Left kidney (tissue), 2 donors: Measurements from ENCODE around the gene MAST1. TPM values are rescaled to one million over a fixed set of nuclear protein-coding genes. Genes with fewer than 3 reads are reported as not detected.
A peak's percentile ranks its signal among the peaks of the same experiment; 100 is the strongest.
"Not testable (repeated sequence)": the region's sequence is repeated elsewhere in the genome, so short reads cannot be mapped to it uniquely, and the experiment has no call there.

Experiments
- DNase-seq: peaks from one replicate; pipeline ENCODE4 v3.0.0-alpha.2; 2013
- polyA plus RNA-seq: library from polyadenylated mRNA; unstranded; fragments of 120-200 nt; gene quantifications from one replicate; pipeline ENCODE4 v1.2.1, GENCODE V29; 2013; ENCODE audit not compliant: insufficient read length

Gene MAST1
- polyA plus RNA-seq, 1 donor, result 1.0 TPM

DNA sequence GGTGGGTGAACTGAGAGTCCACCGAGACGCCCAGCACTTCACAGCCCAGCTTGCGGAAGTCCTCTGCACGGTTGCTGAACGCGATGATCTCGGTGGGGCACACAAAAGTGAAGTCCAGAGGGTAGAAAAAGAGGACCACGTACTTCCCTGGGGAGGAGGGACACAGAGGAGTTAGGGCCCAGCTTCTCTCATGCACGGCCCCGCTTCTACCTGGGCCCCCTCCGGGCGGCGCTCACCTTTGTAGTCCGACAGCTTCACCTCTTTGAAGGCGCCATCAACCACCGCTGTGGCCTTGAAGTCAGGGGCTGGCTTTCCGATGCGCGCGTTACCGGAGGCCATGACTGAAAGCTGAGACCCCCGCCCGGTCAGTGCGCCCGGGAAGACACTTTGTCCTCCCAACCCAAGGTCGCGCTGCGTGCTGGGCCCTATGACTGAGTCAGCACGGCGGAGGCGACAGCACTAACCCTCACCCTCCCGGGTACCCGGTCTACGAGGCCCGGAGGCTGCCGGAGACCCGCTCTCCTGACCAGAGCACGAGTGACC lies 37.3 kb upstream of the MAST1 start:
- DNase-seq, result no peak

DNA sequence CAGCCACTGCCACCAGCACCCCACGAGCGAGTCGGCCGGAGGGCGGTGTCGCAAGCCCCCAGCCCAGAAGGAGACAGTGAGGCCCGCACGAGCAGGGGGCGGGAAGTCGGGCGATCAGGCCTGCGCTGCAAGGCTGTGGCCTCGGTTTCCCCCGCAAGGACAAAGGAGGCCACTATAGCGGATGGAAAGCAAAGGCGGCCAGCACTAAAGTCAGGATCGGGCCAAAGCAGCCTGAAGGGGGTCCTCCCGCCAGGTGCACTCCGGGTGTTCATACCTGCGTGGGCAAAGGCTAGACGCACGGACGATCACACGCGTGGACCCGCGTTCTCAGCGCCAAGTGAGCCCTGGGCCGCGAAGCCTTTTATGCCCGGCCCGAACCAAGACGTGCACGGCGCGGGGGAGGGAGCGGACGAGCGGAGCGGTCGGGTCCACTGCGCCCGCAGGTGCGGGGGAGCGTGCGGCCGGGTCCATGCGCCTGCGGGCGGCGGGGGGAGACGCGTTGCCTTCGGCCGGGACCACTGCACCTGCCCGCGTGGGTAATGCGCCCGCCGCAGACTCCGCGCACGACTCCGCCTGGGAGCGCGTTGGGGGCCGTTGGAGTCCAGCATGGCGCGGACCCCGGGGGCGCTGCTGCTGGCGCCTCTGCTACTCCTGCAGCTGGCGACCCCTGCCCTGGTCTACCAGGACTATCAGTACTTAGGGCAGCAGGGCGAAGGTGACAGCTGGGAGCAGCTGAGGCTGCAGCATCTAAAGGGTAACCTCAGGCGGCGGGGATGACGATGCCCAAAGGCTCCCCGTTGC lies 36.6 kb upstream of the MAST1 start, which contains the start of the genes PRDX2 and THSD8:
PRDX2 (minus strand) TSS at position 335 of the 801 bp plus-strand sequence. CDS start 539 bp downstream, outside the sequence.
THSD8 (plus strand) TSS at position 604 of the 801 bp plus-strand sequence; CDS start at position 607, 3 bp downstream.
- DNase-seq, result peak; percentile 81

DNA sequence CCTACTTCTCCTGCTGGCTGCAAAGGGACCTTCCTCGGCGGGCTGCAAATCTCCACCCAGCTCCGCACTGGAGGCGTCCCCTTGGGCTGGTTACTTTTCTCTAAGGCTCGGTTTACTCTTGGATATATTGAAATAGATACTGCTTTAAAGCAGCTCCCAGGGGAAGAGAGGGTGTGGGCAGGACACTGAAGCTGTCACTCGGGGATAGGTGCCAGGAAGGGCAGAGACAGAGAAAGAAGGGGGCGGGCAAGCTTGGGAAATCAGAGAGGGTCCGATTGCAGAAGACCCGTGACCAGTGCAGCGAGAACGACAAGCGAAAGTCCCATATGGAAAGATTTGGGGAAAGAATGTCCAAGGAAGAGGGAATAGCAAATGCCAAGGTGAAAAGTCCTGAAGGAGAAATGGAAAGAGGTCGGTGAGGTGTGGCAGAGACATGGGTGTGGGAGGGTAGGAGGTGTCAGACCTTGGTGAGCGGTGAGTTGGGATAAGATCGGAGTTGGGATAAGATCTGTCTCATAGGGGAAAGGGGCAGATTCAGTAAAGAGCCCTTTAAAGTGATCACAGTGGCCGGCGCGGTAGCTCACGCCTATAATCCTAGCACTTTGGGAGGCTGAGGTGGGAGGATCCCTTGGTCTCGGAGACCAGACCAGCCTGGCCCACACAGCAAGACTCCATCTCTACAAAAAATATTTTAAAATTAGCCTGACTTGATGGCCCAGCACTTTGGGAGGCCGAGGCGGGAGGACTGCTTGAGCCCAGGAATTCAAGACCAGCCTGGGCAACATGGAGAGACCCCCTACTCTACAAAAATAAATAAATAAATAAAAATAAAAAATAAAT lies 35.8 kb upstream of the MAST1 start:
- DNase-seq, result no peak

DNA sequence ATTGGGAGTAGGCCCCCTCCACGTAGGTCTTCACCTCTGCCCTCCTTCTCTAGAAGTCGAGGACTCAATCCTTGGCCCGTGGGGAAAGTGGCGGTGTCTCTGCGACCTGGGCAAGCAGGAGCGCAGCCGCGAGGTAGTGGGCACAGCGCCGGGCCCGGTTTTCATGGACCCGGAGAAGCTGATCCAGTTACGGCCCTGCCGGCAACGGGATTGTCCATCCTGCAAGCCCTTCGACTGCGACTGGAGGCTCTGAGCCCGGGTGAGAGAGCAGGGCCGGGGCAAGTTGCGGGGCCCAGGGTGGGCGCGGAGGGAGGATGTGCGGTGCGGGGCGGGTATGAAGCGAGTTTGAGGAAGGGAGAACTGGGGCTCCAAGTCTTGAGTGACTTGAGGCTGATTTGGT lies 34.3 kb upstream of the MAST1 start:
- no peak for DNase-seq

DNA sequence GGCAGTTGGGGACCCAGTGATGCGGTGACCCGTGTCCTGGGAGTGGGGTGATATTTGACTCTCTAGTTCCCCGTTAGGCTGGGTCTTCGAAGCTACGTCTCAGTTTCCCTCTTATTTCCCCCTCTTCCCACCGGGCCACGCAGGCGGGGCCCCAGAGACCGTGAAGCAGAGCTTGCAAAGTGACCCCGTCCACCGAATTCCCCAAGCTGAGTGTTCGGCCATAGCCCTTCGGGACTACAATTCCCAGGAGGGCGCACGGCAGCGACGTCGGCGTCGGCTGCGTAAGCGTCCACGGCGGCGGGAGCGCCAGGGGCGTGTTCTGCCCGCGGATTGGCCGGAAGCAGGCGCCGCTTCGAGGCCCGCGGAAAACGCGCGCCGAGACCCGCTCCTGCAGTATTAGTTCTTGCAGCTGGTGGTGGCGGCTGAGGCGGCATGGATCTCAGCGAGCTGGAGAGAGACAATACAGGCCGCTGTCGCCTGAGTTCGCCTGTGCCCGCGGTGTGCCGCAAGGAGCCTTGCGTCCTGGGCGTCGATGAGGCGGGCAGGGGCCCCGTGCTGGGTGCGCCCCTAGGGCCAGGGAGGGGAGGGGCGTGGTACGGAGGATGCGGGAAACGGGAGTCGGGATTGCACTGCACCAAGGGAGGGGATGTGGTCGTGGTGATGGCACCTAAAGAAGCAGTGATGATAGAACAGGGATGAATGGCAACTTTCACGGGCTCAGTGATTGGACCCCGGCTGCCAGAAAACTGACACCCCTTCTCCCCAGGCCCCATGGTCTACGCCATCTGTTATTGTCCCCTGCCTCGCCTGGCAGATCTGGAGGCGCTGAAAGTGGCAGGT lies 31.9 kb upstream of the MAST1 start, which contains the start of gene RNASEH2A:
RNASEH2A (plus strand) TSS at position 343 of the 840 bp plus-strand sequence; CDS start at position 433, 90 bp downstream.
- peak; percentile 89 for DNase-seq

DNA sequence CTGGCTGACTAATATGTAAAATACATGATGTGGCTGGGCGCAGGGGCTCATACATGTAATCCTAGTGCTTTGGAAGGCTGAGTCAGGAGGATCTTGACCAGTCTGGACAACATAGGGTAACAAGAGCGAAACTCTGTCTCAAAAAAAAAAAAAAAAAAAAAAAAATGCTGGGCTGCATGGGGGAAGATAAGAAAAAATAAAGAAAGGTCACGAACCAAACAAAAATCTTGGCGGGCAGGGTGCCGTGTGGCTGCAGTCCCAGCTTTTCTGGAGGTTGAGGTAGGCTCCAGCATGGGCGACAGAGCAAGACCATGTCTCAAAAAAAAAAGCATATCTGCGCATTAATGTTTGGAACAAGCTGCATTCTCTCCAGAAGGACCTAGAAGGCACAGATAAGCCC lies 23.2 kb upstream of the MAST1 start:
- DNase-seq, result no peak

DNA sequence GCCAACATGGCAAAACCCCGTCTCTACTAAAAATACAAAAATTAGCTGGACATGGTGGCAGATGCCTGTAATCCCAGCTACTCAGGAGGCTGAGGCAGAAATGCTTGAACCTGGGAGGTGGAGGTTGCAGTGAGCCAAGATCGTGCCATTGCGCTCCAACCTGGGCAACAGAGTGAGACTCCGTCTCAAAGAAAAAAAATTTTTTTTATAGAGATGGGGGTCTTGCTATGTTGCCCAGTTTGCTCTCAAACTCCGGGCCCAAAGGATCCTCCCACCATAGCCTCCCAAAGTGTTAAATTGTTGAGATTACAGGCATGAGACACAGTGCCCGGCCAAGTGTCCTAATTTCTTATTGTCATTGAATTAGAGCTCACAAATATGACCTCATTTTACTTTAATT lies 21.1 kb upstream of the MAST1 start:
- DNase-seq, result not testable (repeated sequence)

DNA sequence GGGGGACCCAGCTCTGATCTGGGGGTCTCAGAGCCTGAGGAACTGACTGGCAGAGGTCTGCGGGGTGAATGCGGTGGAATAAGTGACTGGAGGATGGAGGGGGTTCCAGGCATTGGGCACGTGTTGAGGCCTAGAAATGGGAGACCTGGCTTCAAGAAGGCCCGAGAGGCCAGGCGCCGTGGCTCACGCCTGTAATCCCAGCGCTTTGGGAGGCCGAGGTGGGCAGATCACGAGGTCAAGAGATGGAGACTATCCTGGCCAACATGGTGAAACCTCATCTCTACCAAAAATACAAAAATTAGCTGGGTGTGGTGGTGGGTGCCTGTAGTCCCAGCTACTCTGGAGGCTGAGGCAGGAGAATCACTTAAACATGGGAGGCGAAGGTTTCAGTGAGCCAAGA lies 20.5 kb upstream of the MAST1 start:
- DNase-seq, result not testable (repeated sequence)

DNA sequence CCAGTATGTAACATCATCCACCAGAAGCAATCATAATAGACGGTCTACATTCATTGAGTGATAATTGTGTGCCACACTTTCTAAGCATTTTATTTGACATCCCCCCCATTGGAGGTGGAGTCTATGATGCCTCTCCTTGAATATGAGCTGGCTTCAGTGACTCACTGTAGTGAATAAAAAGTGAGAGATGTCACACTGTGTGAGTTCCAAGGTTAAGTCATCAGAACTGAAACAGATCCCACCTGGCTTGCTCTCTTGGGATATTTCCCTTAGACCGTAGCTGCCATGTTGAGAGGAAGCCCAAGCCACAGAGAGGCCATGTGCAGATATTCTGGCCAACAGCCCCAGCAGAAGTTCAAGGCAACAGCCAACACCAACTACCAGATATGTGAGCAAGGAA lies 16.6 kb upstream of the MAST1 start:
- DNase-seq, result no peak

DNA sequence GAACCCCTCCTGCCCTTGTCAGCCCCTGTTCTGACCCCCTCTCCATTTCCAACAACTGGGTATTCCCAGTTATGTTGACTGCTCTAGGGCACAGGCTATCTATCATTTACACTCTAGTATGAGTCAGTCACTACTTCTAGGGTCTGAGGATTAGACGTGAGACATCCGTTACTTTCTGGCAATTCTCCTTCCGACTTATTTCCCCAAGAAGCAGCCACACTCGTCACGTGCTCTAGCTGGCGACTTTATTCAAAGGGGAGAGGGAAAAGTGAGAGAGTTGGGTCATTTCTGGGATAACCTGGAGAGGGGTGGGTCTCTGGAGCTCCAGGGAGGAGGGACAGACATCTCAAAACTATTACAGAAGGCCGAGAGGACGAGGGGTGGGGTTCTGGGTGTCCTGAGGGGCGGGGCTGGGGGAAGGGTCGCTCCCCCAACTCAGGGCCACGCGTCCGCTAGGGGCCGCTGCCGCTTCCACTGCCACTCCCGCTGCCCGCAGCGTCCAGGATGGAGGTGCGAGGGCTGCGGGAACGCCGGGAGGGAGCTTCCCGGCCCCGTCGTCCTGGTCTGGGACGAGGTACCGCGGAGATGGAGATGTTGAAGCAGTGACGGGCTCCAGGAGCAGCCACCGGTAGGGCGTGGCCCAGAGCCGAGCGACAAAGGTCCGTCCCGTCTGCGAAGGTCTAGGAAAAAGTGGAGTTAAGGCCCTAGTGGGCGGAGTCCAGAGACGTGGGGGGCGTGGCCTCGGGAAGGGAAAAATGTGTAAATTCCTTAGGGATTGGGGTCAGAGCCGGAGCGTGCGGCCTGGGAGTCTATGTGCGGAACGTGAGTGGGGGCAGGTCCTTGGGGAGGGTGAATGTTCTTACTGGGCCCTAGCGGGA lies 12.8 kb upstream of the MAST1 start:
- no peak for DNase-seq

DNA sequence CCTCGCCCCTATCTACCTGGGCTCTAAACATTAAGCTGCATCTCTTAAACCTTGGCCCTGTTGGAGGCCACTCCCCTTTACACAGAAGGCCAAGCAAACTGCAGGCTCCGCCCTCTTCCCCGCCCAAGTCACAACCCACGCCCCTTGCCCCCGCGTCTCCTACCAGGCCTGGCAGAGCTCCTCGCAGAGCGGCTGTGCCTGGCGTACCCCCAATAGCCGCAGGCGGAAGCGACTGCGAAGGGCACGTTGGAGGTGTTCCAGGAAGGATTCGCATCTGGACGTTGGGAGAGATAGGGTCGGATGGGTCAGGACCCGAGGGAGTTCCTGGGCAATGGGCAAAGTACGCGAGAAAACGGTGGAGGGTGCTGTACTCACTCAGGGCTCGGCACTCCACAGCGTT lies 9.8 kb upstream of the MAST1 start:
- no peak for DNase-seq

DNA sequence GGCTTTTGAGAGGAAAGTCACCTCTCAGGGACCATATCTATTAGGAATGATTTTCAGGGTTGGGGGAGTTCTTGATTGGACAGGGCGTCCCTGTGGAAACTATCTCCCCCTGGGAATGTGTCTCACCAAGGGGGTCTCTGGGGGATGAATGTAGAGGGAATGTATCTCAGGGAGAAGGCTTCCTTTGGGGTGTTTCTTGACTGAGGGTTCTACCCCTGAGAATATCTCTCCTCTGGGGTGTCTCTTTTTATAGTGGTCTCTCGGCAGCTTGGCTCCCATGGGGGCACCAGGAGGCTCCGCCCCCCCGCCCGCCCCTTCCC lies 4.9 kb upstream of the MAST1 start:
- no peak for DNase-seq

DNA sequence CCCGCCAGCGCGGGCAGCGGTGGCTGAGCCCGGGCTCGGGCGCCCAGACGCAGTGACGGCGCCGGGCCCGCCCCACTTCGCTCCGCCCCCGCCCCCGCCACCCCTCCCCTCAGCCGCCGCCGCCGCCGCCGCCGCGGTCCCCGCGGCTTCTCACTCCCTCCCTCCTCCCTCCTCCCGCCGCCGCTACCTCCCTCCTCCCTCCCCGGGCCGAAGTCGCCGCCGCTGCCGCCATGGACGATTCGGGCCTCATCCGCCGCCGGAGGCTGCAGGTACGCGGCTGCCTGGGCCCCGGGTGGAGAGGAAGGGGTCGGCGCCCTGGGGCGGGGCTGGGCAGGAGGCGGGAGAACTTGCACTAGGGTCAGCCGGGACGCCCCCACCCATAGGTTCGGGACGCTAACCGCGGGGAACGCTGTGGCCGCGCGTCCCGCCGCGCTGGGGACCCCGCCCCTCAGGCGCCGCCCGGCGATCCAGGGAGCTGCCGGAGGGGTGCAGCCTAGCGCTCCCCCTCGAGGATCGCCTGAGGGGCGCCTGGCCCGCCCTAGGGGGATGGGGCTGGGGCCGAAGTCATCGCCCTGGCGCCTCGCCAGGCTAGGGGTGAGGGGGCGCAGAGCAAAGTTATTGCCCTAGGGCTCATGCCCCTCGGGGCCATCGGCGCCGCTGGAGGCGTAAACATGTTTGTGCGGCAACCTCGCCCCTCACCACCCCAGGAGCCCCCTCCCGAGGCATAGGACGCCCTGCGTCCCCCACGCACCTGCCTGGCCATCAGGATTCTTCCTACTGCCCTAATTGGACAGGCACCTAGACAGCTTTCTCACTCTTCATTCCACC lies 4.4 kb upstream of the MAST1 start:
- DNase-seq, result no peak

DNA sequence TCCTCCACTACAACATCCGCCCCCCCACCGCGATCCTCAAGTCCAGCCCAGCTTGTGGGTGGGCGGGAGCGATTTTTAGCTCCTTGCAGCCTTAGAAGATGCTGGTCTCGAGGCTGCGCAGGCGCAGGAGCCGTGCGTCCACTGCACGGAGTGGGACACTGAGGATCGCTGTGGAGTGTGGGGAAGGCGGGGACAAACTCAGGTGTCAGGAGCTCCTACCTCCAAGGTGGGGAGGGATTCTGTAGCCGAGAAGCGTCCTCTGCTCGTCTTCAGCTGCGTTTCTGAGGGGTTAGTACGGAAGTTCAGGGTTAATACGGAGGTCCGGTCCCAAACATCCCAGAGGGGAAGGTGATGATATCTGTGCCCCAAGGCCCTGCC lies 3.8 kb upstream of the MAST1 start, which contains the start of gene RTBDN:
RTBDN (minus strand) TSS at position 14 of the 378 bp plus-strand sequence. CDS start 4,600 bp downstream, outside the sequence.
- DNase-seq, result no peak

DNA sequence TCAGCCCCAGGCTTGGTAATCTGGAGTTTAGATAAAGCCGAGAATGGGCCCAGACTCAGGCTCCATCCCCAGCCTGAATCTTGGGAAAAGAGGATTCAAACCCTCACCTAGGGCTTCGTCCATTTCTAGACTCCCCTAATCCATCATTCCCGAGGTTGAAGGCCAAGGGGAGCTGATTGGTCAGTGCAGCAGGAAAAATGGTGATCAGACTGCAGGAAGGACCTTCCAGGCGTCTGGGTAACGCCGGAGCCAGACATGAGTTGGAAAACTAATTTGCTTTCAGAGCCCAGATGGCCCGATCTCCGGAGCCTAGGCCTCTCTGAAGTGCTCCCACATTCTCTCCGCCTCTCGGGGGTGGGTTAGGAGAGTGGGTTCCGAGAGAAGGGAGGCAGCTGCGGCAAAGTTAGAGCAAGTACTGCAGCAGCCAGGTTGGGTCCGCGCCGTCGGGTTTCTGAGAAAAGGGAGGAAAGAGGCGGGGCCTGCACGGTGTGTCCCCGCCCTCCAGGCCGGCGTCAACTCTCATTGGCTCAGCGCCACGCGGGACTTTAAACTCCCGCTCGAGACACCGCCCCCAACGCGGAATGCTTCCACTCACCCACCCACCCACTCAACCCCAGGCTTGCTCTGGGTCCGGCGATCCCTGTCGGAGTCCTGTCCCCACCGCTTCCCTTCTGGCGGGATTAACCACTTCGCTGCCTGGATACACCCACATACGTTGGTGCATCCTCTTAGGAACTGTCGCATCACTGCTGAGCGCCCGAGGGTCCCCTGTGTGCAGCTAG lies 3.1 kb upstream of the MAST1 start:
- DNase-seq, result no peak

DNA sequence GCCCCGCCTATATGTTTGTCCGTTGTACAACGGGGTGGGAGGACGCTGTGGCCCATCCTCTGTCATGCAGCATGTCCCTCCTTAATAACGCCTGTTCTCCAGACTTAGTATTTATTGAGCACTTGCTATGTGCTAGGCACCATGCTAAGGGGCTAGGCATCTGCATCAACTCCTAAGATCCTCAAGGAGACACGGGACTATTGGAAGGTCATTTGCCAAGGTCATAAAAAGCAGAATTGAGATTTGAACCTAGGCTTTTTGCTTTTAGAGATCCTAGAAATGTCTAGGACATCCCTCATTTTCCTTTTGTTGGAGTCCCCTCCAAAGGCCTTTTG lies 1.8 kb upstream of the MAST1 start:
- no peak for DNase-seq

DNA sequence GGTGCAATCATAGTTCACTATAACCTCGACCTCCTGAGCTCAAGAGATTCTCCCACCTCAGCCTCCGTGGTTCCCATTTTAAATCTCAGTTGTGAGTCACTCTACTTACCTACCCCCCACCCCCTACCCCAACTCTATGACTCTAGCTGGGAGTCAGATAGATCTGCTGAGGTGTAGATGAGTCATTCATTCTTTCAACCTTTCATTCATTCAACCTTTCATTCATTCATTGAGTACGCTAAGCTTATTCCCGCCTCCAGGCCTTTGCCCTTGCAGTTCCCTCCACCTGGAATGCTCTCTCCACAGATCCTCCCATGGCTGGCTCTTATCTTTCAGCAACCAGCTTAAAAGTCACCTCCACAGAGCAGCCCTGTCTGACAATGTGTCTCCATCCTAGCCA lies 1.1 kb upstream of the MAST1 start:
- no peak for DNase-seq

DNA sequence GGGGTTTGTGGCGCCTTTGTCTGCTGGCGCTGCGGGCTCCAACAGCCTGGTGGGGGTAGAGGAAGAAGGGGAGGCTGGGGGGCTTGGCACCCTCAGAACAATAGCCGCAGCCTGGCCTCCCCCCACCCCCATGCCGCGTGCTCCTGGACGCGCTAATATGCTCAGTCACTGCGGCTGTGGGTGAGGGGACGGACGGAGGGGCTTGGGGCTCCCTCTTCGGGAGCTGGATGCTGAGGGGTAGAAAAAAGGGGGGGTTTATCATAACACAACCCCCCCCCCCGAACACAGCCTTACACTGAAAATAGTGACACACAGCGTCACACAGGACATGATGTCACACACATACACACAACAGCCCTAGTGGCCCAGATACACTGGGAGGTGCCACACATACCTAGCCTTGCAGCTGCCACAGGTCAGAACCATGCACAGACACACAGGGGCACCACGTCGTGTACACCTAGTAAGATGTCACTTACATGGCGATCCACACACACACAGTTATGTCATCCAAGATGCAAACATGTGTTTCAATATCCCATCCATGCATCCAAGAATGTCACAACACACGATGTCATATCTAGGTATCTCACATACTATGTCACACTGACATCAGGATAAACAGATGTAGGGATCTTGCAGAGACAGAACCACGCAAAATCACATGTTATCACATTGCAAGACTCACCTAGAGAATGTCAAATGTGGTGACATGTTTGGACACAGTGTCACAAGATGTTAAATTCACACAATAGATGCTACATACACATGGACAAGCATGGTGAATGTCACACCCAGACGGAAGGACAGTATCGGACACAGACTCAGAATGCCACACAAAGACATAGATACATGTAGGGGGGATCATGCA lies 806 bp downstream of the MAST1 start:
- DNase-seq, result no peak
